Esophagus mucosa (tissue), 1 donor: ENCODE measurements around the gene WWTR1. TPM values are rescaled to one million over a fixed set of nuclear protein-coding genes. Genes with fewer than 3 reads are reported as not detected.

Experiments
- ATAC-seq: fragments of 200-7000 bp; cut with Tn5 transposase; one replicate; pipeline ENCODE4 v1.9.1; 2020
- total RNA-seq: library from RNA; stranded (reverse); gene quantifications from one replicate; pipeline ENCODE4 v1.2.4, GENCODE V29; 2023
- donor health status: DM: yes; HTN: yes; CAD: no.

The WWTR1 gene
- total RNA-seq, 1 donor from 2014 or later, result 30.7 TPM

- no peak for ATAC-seq
These were observed 189.2 kb downstream of the WWTR1 start for GRCh38 chr3:149468504-149469212.

Other genes with a start within 250 kb of the WWTR1 start
- gene TM4SF4, start 183.3 kb downstream of the WWTR1 start, total RNA-seq, result not detected
- gene COMMD2, start 94.5 kb upstream of the WWTR1 start, total RNA-seq, result 30.5 TPM
- not detected for gene ANKUB1, start 134.5 kb upstream of the WWTR1 start, total RNA-seq
- gene RNF13, start 155.2 kb upstream of the WWTR1 start, total RNA-seq, result 32.8 TPM